NOMO-1 treated with DMSO at 0.1 percent for 48 hours (cell line): Measurements from ENCODE around the gene RANBP6.

Experiments
- DNase-seq: peaks from one replicate; lab custom pipeline; 2025; ENCODE audit not compliant: unreplicated experiment; lab: John Stamatoyannopoulos, UW

The RANBP6 gene

GRCh38 chr9:6007058-6007769, 8.2 kb downstream of the RANBP6 start:
- DNase-seq, result peak; percentile 56

DNA sequence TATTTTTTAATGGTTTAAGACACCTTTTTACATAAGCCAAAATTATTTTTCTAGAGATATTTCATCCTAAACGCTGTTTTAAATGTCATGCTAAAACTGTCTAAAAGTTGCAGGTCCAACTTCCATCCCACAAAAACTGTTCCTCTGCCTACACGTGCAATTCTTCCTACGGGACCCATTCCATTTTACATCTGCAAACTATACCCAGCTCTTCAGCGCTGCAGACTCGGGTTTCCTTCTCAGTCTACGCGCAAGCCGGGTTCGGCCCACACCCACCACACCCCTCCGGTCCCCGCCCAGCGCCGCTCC, 8.7 kb downstream of the RANBP6 start:
- DNase-seq, result no peak

- no peak for DNase-seq
Observed at GRCh38 chr9:6000955-6001354, 14.5 kb downstream of the RANBP6 start.

DNA sequence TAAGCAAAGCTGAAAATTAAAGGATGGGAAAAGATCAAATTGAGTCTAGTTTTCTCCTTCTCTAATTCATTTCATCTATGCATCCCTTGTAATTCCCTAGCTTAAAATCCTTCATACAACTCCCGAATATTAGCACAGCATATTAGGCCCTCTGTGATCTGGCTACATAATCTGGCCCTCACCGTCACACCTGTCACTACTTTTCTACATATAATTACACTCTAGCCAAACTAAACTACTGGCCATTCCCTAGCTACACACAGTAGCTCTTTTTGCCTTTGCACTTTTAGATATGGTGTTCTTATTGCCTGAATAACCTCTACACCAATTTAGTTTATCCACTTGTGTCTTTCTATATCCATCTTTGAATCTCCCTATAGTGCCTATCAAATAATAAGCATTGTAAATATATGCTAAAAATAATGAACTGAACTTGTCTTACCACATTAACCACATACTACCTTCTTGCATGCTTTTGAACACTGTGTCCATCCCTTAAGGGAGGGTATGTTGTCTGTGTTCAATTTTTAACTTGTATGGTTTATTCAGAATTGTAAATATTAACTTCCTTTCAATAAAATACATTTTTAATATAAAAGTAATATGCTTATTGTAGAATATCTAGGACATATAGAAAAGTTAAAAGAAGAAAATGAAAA, 15.9 kb downstream of the RANBP6 start:
- no peak for DNase-seq

DNA sequence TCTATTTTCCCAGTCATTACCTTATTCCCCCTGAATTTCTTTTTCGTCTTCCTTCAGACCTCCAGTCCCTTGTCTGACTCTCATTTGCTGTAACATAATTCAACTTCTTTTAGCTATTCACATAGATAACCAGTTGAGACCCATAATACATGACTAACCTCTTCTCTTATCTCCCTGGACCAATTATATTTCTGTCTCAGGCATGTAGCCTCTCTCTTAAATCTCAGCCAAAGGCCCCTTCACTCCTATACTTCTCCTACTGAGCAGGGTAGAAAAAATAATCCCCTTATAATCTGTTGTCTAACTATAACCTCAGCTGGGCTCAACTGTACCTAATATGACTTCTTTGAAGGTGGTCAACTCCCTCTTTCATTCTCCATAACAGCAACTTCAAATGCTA, 20.9 kb downstream of the RANBP6 start:
- DNase-seq, result no peak

DNA sequence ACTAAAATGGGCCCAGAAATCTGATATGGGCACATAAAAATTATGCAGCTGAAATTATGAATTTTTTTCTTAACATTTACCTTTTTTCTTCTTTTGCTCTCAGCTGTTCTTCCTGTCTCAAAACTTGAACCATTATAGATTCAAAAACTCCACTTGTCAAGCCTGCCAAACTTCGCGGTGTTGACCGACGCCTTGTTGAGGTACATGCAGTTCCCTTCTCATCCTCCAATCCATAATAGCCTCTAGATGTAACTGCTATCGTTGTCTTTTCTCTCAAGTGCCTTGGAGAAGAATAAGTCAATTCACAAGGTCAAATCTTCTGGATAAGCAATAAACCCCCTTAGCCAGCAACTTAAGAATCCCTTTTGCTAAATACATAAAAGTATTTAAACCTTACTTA, 27.2 kb downstream of the RANBP6 start:
- DNase-seq, result no peak

GRCh38 chr9:5983042-5983441, 32.4 kb downstream of the RANBP6 start:
- DNase-seq, result no peak

DNA sequence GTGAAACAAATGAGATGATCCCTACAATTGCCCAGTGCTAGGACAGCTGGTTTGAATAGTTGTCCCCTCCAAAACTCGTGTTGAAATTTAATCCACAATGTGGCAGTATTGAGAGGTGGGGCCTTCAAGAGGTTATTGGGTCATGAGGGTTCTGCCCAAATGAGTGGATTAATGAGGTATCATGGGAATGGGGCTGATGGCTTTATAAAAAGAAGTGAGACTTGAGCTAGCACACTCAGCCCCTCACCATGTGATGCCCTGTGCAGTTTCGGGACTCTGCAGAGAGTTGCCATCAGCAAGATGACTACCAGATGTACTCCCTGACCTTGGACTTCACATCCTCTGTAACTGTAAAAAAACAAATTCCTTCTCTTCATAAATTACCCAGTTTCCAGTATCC, 33.1 kb downstream of the RANBP6 start:
- no peak for DNase-seq

DNA sequence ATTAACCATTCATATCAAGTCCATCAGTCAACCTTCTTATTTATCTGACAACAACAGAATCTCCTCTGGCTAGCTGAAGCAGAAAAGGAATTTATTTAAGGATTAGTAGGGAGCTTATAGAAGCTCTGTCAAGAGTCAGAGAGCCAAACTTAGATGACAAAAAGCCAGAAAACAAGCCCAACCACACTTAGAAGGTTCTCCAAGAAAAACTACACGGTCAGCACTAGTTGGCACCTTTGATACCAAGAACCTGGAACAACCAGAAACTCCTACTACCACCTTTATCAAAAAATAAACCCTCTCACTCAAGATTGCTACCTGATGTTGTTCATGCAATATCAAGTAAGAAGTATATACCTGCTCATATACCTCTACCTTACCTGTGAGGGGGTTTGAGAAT, 36.9 kb downstream of the RANBP6 start:
- DNase-seq, result no peak

DNA sequence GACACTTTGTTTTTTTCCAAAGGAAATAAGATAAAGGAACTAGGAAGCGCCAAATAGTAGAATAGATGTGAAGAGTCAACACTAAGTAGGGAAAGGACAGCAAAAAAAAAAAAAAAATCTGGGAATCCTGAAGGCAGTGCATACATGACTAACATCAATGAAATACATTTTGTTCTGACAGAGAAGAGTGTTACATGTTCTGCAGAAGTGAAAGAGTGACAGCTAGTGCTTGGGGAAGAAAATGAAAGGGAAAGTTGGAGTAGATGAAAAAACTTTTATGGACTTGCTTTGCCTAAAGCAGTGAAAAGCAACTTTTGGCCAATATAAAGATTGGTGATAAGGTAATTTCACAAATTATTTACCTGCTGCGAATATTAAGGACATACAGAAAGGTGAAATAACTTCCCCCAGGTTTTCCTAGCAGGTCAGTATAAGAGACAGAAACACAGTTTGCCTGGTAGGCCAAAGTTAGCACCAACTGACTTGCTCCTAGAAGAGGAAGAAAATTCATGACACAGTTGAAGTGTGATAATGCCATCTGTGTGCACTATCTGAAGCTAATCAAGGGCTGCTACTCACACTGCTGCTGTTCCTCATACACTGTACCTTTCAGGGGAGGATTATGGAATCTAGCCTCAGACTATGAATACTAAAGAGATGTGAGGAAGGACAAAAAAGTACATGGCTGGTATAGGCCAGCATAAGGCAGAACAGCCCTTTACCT, 38.6 kb downstream of the RANBP6 start:
- no peak for DNase-seq

DNA sequence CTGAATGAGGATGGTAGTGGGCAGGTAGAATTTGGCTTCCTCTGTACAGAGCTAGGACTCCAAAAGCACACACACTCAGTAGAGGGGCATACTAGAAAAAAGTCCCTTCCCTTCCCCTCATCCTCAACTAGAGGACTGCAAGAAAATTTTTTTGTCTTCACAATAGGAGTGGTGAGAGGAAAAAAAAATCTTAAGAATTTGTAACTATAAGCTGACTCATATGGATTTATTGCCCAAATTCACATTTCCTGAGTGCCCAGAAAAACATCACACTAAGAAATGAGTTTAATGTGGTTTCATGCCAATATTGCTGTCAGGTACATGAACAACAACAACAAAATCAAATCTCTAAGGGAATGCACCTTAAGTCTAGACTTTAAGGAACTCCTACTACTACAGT, 43.7 kb downstream of the RANBP6 start:
- DNase-seq, result no peak
